HG03139 (cell line): ENCODE data around the gene CMSS1.

Experiments used
- ATAC-seq: cut with Tn5 transposase; IDR thresholded peaks from one replicate; pipeline ENCODE4 v1.9.1; 2021; ENCODE audit not compliant: unreplicated experiment

CMSS1 gene

GRCh38 chr3:99817437-99818240 lies at the start of gene CMSS1:
TSS of gene CMSS1 (plus strand) at chr3:99817862.
- ATAC-seq = peak; percentile 98

GRCh38 chr3:99768126-99768525 lies 49.5 kb upstream of the CMSS1 start:
- no peak for ATAC-seq

- no peak for ATAC-seq
Observed at GRCh38 chr3:99768808-99769501, 48.7 kb upstream of the CMSS1 start.

GRCh38 chr3:99772171-99772570 lies 45.5 kb upstream of the CMSS1 start:
- ATAC-seq = no peak

- ATAC-seq = no peak
Observed at GRCh38 chr3:99772671-99773070, 45.0 kb upstream of the CMSS1 start.

- peak; percentile 90 for ATAC-seq
Observed at GRCh38 chr3:99774467-99774866, 43.2 kb upstream of the CMSS1 start.

- ATAC-seq = no peak
Observed at GRCh38 chr3:99776516-99777209, 41.0 kb upstream of the CMSS1 start.

- ATAC-seq = no peak
Observed at GRCh38 chr3:99777210-99777549, 40.5 kb upstream of the CMSS1 start.

- ATAC-seq = no peak
Observed at GRCh38 chr3:99777708-99778107, 40.0 kb upstream of the CMSS1 start.

- no peak for ATAC-seq
Observed at GRCh38 chr3:99780749-99781148, 36.9 kb upstream of the CMSS1 start.

- no peak for ATAC-seq
Observed at GRCh38 chr3:99781761-99782160, 35.9 kb upstream of the CMSS1 start.

GRCh38 chr3:99783011-99783573 lies 34.6 kb upstream of the CMSS1 start:
- no peak for ATAC-seq

- ATAC-seq = peak; percentile 95
Observed at GRCh38 chr3:99789011-99789721, 28.5 kb upstream of the CMSS1 start.

- no peak for ATAC-seq
Observed at GRCh38 chr3:99794485-99794884, 23.2 kb upstream of the CMSS1 start.

GRCh38 chr3:99795573-99795972 lies 22.1 kb upstream of the CMSS1 start:
- ATAC-seq = no peak

- no peak for ATAC-seq
Observed at GRCh38 chr3:99799422-99799821, 18.2 kb upstream of the CMSS1 start.

- no peak for ATAC-seq
Observed at GRCh38 chr3:99803297-99803696, 14.4 kb upstream of the CMSS1 start.

GRCh38 chr3:99805160-99805559 lies 12.5 kb upstream of the CMSS1 start:
- no peak for ATAC-seq

- no peak for ATAC-seq
Observed at GRCh38 chr3:99808163-99808794, 9.4 kb upstream of the CMSS1 start.

- ATAC-seq = no peak
Observed at GRCh38 chr3:99809565-99809964, 8.1 kb upstream of the CMSS1 start.

- no peak for ATAC-seq
Observed at GRCh38 chr3:99810403-99810802, 7.3 kb upstream of the CMSS1 start.
